ENCODE results near the gene FBXO10. TPM values are rescaled to one million over a fixed set of nuclear protein-coding genes. Genes with fewer than 3 reads are reported as not detected.

Gene FBXO10
- total and polyA plus RNA-seq, 11 donors, result 2.4 to 9.8 (median 6.7) TPM

GRCh38 chr9:37465249-37466036 lies 110.7 kb downstream of the FBXO10 start, which contains the start of gene ZBTB5:
Gene ZBTB5, minus strand, starts transcription at chr9:37465450. Its CDS starts 22,899 bp downstream, at chr9:37442551.
- DNase-seq (peak; percentile 99 to 100 (median 99)), ATAC-seq (peak; percentile 89 to 93 (median 92))
- peak within 1 kb of the TSS; percentile 68 to 99 (median 92) for H3K4me3 ChIP-seq
- no peaks in the 10 kb centered on the region for H3K27me3 ChIP-seq
- intact Hi-C loops (cut with DNase I), result loop anchor here in 8 of 10 donors (1.0 to 5.0 kb wide), 8 partner anchors 19 to 927 kb away; partner anchors contain the start of genes GRHPR (in 4 of the 8), POLR1E (in 3 of the 8), TOMM5 (in 2 of the 8) and ALDH1B1 (in 1 of the 8)
- peaks cover 0 to 40% (median 25%) of the 10 kb centered on the region in 12 donors for H3K4me1 ChIP-seq
- no peaks in the 10 kb centered on the region for H3K9me3 ChIP-seq
- peak within 1 kb of the TSS; percentile 86 to 99 (median 97) for H3K27ac ChIP-seq
- no peaks in the 10 kb centered on the region for H3K36me3 ChIP-seq
- WGBS, 4 donors, result 0 to 1% (median 0%) methylated on average over 35 to 52 of the region's 52 CpGs
- TF ChIP-seq CTCF (IDR thresholded peaks at IDR 0.05) (no peak), POLR2A (IDR thresholded peaks at IDR 0.05) (peak in 1 of 2 donors; percentile 92)

GRCh38 chr9:37464426-37465248 lies 111.5 kb downstream of the FBXO10 start:
- ATAC-seq, result peak; percentile 24 to 67 (median 58)
- WGBS, 4 donors, result 0 to 1% (median 0%) methylated on average over 9 to 47 of the region's 47 CpGs

GRCh38 chr9:37464006-37464405 lies 112.2 kb downstream of the FBXO10 start:
- peaks cover 0 to 1% (median 0%) of the 10 kb centered on the region in 9 donors for H3K36me3 ChIP-seq
- ATAC-seq, result no peak
- TF ChIP-seq POLR2A (IDR thresholded peaks at IDR 0.05), result no peak
- TF ChIP-seq CTCF (IDR thresholded peaks at IDR 0.05), result no peak
- peak overlapping the region in 10 of 12 donors; percentile 82 to 99 (median 92) for H3K4me3 ChIP-seq
- no peak for DNase-seq
- peak overlapping the region in 10 of 12 donors; percentile 96 to 99 (median 98) for H3K27ac ChIP-seq
- peaks cover 0 to 40% (median 25%) of the 10 kb centered on the region in 12 donors for H3K4me1 ChIP-seq
- intact Hi-C loops (cut with DNase I), result loop anchor here in 6 of 10 donors (2.0 to 5.0 kb wide), 3 partner anchors 21 to 113 kb away; partner anchors contain the start of genes GRHPR (in 3 of the 6), POLR1E (in 2 of the 6) and FBXO10 (in 1 of the 6)
- 29 to 33% (median 32%) methylated on average over 3 of the region's 3 CpGs for WGBS, 4 donors
- H3K9me3 ChIP-seq, result no peaks in the 10 kb centered on the region
- H3K27me3 ChIP-seq, result no peaks in the 10 kb centered on the region

More at GRCh38 chr9:37464426-37465248, 111.5 kb downstream of the FBXO10 start:
- Histone ChIP-seq H3K27ac (peak overlapping the region; percentile 86 to 99 (median 97)), H3K36me3 (no peaks in the 10 kb centered on the region), H3K9me3 (no peaks in the 10 kb centered on the region), H3K27me3 (no peaks in the 10 kb centered on the region), H3K4me1 (peaks cover 0 to 40% (median 25%) of the 10 kb centered on the region in 12 donors), H3K4me3 (peak overlapping the region; percentile 68 to 99 (median 92))
- no peak for TF ChIP-seq CTCF (IDR thresholded peaks at IDR 0.05)
- peak in 1 of 2 donors; percentile 37 for TF ChIP-seq POLR2A (IDR thresholded peaks at IDR 0.05)
- DNase-seq, result peak; percentile 81 to 86 (median 84)
- intact Hi-C loops (cut with DNase I), result loop anchor here (1.0 to 5.0 kb wide), 6 partner anchors 20 to 928 kb away; partner anchors contain the start of genes GRHPR (in 7 of the 10), POLR1E (in 2 of the 10), TOMM5 (in 2 of the 10) and ALDH1B1 (in 1 of the 10)

Other genes starting within 250 kb of the FBXO10 start
- 100 to 1,000 TPM in 8 of 9 donors, 10 to 100 TPM in 1; 94.9 to 209 (median 111) TPM for gene GRHPR, start 153.7 kb downstream of the FBXO10 start, total RNA-seq
- 100 to 1,000 TPM in 1 of 2 donors, 10 to 100 TPM in 1; 91.0 to 134 TPM for gene GRHPR, start 153.7 kb downstream of the FBXO10 start, polyA plus RNA-seq
- 1 to 10 TPM; 5.2 to 8.0 (median 6.3) TPM for gene ZBTB5, start 110.9 kb downstream of the FBXO10 start, total RNA-seq
- 1 to 10 TPM; 1.8 to 7.4 TPM for gene ZBTB5, start 110.9 kb downstream of the FBXO10 start, polyA plus RNA-seq
- gene POLR1E, start 90.4 kb downstream of the FBXO10 start, total RNA-seq, result 10 to 100 TPM; 11.2 to 24.8 (median 12.8) TPM
- 10 to 100 TPM in 1 of 2 donors, 1 to 10 TPM in 1; 6.9 to 27.0 TPM for gene POLR1E, start 90.4 kb downstream of the FBXO10 start, polyA plus RNA-seq
- gene TOMM5, start 16.2 kb upstream of the FBXO10 start, total RNA-seq, result 10 to 100 TPM; 39.7 to 64.2 (median 50.3) TPM
- 100 to 1,000 TPM; 103 to 139 TPM for gene TOMM5, start 16.2 kb upstream of the FBXO10 start, polyA plus RNA-seq
- gene FRMPD1, start 74.6 kb upstream of the FBXO10 start, total RNA-seq, result 1 to 10 TPM in 5 of 9 donors, under 1 TPM in 4; 0.59 to 1.9 (median 1.0) TPM
- gene FRMPD1, start 74.6 kb upstream of the FBXO10 start, polyA plus RNA-seq, result under 1 TPM; 0.03 to 0.30 TPM
- gene TRMT10B, start 177.4 kb upstream of the FBXO10 start, total RNA-seq, result 1 to 10 TPM; 2.7 to 5.5 (median 3.5) TPM
- 1 to 10 TPM; 2.7 to 3.5 TPM for gene TRMT10B, start 177.4 kb upstream of the FBXO10 start, polyA plus RNA-seq
- gene EXOSC3, start 208.7 kb upstream of the FBXO10 start, total RNA-seq, result 10 to 100 TPM in 8 of 9 donors, 1 to 10 TPM in 1; 9.6 to 18.6 (median 14.0) TPM
- gene EXOSC3, start 208.7 kb upstream of the FBXO10 start, polyA plus RNA-seq, result 10 to 100 TPM in 1 of 2 donors, 1 to 10 TPM in 1; 10.0 to 24.0 TPM
- gene DCAF10, start 224.4 kb upstream of the FBXO10 start, total RNA-seq, result 10 to 100 TPM; 13.3 to 24.3 (median 20.1) TPM
- 10 to 100 TPM in 1 of 2 donors, 1 to 10 TPM in 1; 5.0 to 15.5 TPM for gene DCAF10, start 224.4 kb upstream of the FBXO10 start, polyA plus RNA-seq

Data from heart left ventricle (tissue), 16 donors.